Hematopoietic multipotent progenitor cell treated with erythropoietin and hydrocortisone succinate and interleukin-3 and kit ligand, for 4 days (in vitro differentiated cells): Measurements from ENCODE around the gene GGCT.
A peak's percentile ranks its signal among the peaks of the same experiment; 100 is the strongest.

Experiments
- DNase-seq: peaks from one replicate; pipeline ENCODE4 v3.0.0-alpha.2; 2015

The GGCT gene

GRCh38 chr7:30476459-30477145, 28.0 kb downstream of the GGCT start:
- peak; percentile 49 for DNase-seq

- no peak for DNase-seq
These were observed 29.0 kb downstream of the GGCT start for GRCh38 chr7:30475580-30475979.

GRCh38 chr7:30474893-30475292, 29.7 kb downstream of the GGCT start:
- no peak for DNase-seq

- no peak for DNase-seq
These were observed 30.1 kb downstream of the GGCT start for GRCh38 chr7:30474485-30474884.

- DNase-seq, result no peak
These were observed 30.7 kb downstream of the GGCT start for GRCh38 chr7:30473903-30474302.

GRCh38 chr7:30472784-30473775, 31.5 kb downstream of the GGCT start:
- DNase-seq, result no peak

- DNase-seq, result no peak
These were observed 32.4 kb downstream of the GGCT start for GRCh38 chr7:30472081-30472783.

GRCh38 chr7:30471205-30471604, 33.4 kb downstream of the GGCT start:
- DNase-seq, result no peak

GRCh38 chr7:30470771-30471170, 33.9 kb downstream of the GGCT start:
- peak; percentile 50 for DNase-seq

GRCh38 chr7:30470163-30470770, 34.4 kb downstream of the GGCT start:
- DNase-seq, result peak; percentile 10

- peak; percentile 12 for DNase-seq
These were observed 35.3 kb downstream of the GGCT start for GRCh38 chr7:30469303-30469702.

GRCh38 chr7:30468791-30469190, 35.8 kb downstream of the GGCT start:
- no peak for DNase-seq

- DNase-seq, result peak; percentile 46
These were observed 36.6 kb downstream of the GGCT start for GRCh38 chr7:30468041-30468440.

GRCh38 chr7:30467271-30467670, 37.4 kb downstream of the GGCT start:
- DNase-seq, result no peak

GRCh38 chr7:30466266-30466665, 38.4 kb downstream of the GGCT start:
- DNase-seq, result peak; percentile 81

- no peak for DNase-seq
These were observed 38.8 kb downstream of the GGCT start for GRCh38 chr7:30465811-30466180.

- DNase-seq, result no peak
These were observed 39.4 kb downstream of the GGCT start for GRCh38 chr7:30465046-30465810.

GRCh38 chr7:30464231-30464671, 40.4 kb downstream of the GGCT start:
- no peak for DNase-seq

GRCh38 chr7:30463405-30464145, 41.1 kb downstream of the GGCT start:
- DNase-seq, result no peak

- no peak for DNase-seq
These were observed 42.5 kb downstream of the GGCT start for GRCh38 chr7:30462179-30462578.

GRCh38 chr7:30460246-30460633, 44.4 kb downstream of the GGCT start:
- DNase-seq, result no peak
